Activated T-helper 1 cell treated with Interleukin-2 at 50 U/mL for 16 hours (primary cell): ENCODE results near the gene RRAS2.
"Not testable (repeated sequence)": the region's sequence is repeated elsewhere in the genome, so short reads cannot be mapped to it uniquely, and the experiment has no call there.

Experiments used
- DNase-seq: peaks from one replicate; pipeline ENCODE4 v3.0.0-alpha.2; 2020; ENCODE audit warnings: low read depth

Gene RRAS2

DNA sequence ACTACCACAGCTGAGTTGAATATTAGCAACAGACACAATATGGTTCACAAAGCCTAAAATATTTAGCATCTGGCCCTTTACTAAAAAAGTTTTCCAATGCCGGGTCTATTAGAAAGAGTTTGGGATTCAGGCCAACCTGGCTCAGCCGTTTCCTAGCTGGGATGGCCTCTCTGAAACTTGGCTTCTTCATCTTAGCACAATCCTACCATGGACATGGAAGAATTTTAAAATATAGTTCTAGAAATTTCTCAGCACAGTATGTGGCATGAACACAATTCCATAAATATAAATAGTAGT is 103.8 kb downstream of the RRAS2 start:
- DNase-seq: no peak

DNA sequence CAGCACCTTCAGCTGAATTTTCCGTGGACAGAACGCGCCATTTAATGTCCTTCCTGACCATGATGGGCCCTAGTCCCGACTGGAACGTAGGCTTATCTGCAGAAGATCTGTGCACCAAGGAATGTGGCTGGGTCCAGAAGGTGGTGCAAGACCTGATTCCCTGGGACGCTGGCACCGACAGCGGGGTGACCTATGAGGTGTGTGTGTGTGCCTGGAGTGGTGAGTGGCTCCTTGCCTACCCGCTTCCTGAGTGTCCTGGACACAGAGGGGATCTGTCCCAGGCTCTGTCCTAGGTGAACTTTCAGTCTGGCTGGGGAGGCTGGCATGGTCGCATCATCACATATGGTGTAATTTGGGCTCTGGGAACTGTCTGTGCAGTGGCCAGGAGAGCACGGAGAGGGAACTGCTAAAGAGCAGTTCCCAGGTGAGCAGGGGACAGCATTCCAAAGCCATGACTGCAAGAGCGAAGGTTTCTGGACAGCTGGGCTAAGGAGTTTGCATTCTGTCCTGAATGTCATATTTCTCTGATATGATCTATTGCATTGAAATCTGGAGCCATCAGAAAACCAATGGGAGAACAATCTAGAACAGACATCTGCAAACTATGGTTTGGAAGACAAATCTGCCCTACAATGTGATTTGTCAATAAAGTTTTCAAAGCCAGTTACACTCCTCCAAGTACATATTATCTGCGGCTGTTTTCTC is 104.3 kb downstream of the RRAS2 start:
- no peak for DNase-seq

DNA sequence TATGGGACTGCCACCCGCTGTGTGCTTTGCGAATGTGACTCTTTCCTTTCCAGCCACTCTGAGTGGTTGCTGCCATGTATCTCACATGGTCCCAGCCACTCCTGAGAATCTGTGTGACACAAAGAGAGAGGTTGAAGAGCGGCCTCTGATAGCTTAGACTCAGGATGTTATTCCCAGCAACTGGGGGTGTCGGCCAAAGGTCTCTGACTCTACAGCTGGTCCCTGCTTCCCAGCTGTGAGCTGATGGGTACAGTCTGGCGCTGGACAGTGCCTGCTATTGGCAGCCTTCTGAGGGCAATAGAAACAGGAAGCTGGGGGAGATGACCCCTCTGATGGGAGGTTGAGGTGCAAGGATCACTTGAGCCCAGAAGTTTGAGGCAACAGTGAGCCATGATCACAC is 105.1 kb downstream of the RRAS2 start:
- no peak for DNase-seq

DNA sequence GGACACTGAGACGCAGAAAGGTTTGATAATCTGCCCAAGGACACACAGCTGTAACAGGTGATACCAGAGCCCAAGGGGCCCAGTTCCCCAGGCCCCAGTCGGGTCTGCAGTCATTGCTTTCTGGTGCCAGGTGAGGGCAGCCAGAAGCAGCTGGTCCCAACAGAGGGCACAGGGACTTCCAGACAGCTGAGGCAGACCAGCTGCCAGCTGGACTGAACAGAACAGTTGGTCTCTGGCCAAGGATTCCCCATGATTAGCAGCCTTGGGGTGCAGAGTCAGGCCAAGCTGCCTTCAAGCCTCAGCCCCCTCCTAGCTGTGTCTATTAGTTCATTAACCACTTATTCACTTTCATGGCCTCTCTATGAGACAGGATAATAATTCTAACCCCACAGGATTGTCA is 105.6 kb downstream of the RRAS2 start:
- DNase-seq: no peak

DNA sequence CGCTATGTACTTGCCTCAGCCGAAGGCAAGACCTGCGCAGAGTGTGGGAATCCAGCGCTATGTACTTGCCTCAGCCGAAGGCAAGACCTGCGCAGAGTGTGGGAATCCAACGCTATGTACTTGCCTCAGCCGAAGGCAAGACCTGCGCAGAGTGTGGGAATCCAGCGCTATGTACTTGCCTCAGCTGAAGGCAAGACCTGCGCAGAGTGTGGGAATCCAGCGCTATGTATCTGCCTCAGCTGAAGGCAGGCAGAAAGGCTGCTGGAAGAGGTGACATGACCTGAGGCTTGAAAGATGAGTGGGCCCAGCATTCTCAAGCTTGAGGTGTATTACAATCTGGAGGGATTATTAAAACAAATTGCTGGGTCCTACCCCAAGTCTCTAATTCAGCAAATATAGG is 106.5 kb downstream of the RRAS2 start:
- DNase-seq: not testable (repeated sequence)

DNA sequence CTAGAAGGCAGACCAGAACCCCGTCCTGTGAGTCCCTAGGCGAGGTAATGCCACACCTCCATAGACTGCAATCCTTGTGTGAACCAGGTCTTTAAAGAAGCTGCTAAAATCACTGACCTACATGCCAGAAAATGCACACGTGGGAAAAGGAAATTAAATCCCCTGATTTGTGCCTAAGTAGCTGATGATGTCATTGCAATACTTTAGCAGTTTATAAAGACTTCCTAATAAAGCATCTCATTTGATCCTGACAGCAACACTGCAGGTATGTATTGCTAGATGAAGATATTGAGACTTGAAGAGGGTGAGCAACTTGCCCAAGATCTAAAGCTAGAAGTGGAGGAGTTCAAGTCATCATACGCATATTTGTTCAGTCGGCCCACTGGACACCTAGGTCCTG is 107.2 kb downstream of the RRAS2 start:
- no peak for DNase-seq

DNA sequence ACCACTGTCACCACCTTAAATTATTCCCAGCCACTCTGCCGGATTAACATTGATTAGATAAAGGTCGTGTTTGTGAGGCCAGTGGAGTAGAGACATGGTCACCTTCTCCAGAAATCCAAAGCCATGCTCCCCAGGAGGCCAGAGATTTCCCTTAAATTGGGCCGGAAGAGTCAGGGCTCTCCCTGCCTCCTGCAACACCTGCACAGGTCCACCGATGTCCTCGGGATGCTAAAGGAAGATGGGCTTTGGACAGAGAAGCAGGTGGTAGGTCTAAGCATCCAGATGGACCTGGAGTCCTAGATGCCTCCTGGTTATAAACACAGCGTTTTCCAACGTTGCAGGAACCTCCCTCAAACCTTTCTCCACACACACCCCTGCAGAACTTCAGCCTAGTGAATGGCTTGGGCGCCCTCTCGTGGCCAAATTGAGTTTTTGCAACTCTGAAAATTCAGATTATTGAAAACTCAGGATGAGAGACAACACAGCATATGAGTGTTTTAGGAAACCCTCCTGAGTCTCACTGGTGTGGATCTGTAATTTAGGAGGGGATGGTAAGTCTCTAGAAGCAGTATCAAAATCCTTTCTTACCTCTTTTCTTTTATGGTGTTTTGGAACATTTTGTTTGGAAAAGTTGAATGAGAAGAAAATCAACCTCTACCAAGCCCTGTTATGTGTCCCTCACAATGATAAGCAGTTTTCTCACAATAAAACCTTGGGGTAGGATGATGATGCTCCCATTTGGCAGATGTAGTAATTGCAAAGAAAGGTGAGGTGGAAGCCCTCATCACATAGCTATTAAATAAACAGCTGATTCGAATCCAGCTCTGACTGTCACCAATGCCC is 109.6 kb downstream of the RRAS2 start:
- DNase-seq: peak; percentile 54

DNA sequence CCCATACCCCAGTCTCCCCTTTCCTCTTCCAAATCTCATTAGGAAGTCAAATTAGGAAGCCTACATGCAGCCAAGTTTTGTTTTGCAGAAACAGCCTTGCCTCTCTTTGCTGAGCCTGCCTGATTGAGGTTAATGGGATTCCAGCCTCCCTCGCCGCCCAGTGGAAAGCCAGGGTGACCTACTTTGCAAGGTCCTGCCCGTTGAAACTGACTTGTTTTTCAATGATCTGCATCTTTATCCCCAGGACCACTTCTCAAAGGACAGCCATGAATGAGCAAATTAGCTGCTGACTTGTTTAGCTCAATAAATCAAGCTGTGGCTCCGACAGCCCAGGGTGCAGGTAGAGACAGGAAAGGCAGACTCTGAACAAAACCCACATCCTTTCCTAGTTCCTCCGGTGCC is 110.4 kb downstream of the RRAS2 start:
- DNase-seq: no peak

DNA sequence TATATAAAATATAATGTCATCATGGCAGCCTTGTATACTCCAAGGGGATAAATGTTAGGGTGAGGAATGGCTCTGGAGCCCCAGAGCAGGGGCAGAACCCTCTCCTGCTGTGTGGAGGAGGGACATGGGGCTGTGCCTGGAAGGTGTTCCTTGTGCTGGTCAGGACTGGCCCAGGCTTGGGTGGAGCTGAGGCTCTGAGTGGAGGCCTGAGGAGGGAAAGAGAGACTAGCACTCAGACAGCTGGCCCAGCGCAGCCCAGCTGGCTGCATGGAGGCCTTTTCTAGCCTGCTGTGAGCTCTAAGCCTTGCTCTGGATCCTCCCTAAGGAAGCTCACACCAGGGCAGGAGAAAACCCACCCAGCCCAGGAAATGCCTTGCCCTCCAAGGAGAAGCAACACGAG is 113.5 kb downstream of the RRAS2 start:
- DNase-seq: no peak

DNA sequence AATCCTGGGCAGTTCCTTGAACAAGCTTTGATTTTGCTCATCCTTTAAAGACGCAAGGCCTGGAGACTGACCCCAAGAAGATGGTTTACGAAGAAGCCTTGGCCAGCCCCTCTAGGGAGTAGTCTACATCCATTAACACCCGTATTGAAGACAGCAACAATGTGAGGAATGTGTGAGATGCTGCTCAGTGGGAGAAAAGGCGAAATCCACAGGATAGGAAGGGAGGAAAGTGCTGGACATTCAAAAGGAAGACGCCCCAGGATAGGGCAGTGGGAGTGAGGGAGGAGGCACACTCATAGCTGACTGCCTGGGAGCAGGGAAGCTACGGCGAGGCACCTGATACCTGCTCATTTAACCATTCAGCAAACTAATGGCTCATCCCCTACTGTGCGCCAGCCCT is 114.1 kb downstream of the RRAS2 start:
- no peak for DNase-seq

DNA sequence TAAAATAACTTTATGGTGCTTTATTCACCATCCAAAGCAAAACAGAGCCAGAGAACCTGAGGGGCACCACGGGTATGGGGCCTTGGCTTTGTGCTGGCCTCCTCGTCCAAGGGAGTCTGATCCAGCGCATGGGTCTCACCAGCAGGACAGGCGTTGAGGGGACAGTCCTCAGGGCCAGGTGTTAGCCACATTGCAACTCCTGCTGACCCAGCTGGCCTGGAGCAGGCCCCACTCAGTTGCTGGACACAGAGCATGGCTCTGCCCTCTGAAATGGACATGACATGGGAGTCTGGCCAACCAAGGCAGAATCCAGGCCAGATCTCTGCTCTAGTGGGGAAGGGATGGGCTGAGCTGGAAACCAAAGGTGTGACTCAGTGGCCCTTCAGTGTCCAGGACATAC is 116.2 kb downstream of the RRAS2 start:
- no peak for DNase-seq

DNA sequence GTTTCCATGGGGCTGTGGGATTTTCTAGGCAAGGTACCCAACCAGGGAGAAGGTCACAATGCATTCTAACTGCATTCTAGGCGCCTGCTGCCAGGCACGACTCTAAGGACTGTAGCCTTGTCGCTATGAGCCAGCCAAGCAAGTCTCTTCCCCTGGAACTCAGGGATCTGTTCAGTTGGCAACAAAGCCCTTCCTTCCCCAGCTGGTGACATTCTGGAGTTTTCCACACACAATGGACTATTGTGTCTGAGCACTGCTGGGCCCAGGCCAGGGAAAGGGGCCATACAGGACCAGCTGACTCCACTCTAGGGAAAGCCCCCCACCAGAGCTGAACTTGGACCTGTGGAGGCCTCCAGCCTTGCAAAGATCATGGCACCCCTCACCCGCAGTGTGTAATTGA is 116.8 kb downstream of the RRAS2 start:
- DNase-seq: no peak

DNA sequence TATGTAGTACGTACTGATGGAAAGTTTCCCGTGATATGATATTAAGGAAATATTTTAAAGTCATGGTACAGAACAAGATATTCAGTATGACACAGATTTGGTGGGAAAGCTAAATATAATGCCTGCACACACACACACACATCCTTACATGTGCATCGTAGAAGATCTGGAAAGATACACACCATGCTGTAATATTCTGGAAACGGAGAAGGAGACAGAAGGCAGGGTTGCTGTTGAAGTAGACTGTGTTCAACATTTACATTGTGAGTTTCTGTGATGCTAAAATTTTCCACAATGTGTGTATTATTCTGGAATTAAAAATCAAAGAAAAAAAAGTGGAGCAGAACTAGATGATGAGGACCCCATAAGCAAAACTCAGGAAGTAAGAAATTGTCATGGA is 118.0 kb downstream of the RRAS2 start:
- DNase-seq: no peak

DNA sequence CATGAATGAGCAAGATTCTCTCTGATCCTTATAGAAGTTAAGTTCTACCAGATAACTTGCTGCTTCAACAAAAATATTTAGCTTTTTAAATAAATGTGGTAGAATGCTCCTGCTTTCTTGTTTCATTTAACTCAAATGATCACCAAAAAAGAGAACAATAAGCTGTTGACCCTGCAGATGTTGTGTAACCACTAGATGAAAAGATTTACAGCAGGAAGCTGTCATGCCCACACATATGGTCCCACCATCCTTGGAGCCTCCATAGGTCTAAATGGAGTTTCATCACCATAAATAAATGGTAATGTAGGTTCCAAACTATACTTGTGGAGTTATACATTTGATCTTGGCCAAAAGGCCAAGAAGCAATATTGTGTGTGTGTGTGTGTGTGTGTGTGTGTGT is 118.8 kb downstream of the RRAS2 start:
- DNase-seq: no peak

DNA sequence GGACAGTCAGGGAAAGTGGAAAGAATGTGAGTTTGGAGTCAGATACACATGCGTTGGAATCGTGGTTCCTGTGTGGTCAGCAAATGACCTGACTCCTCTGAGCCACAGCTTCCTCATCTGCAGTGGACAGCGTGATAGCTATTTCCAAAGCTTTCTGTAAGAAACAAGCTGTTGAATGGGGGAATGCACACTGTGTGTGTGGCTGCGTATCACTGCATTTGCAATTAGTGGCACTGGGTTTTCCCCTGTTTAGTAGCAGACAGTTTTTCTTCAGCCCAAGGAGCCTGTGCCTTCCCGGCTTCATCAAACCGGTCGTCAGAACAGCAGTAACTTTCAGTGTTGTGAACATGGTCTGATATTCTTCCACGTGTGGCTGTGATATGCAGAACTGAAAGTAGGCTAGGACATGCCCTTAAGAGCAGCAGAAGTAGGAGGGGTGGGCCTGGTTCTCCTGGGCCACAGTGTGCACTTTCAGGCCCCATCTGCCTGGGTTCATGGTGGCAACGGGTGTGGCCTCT is 121.5 kb downstream of the RRAS2 start:
- no peak for DNase-seq

DNA sequence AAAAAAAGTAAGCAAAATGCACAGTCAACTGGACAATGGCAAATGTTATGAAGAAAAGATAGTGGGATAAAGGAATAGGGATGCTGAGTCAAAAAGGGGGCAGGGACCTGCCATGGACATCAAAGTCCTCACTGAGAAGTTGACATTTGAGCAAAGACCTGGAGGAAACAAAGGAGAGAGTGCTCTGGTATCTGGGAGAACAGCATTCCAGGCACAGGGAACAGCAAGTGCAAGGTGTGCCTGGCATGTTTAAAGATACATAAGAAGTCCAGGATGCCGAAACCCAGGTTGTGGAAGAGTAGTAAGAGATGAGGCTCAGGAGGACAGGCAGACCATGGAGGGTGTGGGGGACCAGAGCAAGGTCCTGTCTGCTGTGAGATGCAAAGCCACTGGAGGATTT is 123.3 kb downstream of the RRAS2 start:
- no peak for DNase-seq

DNA sequence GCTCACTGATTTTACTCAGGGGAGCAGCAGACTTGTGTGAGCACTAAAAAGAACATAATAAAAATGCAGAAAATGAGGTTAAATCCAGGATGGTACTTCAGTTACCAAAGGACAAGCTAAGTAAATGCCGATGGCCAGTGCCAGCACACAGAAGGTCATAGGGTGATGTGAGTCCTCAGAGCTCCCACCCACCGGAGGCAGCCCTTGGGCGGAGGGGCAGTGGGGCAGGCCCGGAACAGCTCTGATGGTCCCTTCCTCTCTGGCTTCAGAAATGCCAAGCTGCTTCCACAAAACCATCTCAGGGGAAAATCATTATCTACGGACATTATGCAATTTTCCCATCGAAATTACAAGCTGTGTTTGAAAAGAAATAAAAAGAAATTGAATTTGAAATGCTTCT is 124.5 kb downstream of the RRAS2 start:
- DNase-seq: no peak

DNA sequence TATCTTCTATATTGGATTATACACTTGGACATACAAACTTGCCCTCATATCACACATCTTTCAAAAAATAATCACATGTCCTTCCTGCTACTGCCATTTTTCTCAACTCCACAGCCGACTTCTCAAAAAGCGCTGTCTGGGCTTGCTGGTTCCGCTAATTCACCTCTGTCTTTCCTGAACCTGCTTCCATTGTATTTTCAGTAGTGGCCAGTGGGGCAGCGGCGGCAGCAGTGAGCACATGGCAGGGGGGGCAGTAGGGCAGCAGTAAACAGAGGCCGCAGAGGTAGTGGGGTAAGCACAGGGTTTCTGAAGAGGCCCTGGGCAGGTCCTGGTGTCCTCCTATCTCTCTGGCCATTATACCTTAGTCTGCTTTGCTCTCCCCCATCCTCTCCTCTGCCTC is 126.3 kb downstream of the RRAS2 start:
- DNase-seq: no peak

DNA sequence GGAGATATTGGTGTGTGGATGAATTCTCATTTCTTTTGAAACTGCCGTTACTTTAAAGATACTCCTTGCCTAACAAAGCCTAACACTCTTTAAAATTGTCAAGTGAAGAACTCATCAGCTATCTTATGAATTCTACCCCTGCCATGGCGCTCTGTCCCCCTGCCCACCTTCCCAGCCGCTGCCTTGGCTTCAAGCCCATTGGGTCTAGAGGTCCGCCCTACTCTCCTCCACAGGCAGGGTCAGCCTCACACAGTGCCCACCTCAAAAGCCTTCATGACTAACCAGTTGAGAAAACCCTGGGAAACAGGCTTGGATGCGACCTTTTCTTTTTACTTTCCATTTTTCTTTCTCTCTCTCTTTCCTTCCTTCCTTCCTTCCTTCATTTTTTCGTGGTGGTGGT is 128.6 kb downstream of the RRAS2 start:
- DNase-seq: no peak

DNA sequence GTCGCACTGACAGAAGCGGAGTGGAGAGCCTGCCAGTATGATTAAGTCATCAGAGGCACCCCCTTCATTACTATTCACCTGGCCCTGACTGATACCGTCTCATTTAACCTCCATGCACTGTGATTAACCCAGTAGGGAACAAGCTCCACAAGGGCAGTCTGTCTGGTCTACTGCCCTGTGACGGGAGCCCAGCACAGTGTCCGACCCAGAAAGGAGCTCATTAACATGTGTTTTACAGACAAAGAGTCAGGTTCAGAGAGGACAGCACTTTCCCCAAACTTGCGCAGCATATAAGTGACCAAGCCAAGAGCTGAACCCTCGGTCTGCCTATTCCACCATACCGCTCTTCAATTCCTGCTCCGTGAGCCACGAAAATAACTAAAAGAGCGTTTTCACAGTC is 129.5 kb downstream of the RRAS2 start:
- DNase-seq: no peak

DNA sequence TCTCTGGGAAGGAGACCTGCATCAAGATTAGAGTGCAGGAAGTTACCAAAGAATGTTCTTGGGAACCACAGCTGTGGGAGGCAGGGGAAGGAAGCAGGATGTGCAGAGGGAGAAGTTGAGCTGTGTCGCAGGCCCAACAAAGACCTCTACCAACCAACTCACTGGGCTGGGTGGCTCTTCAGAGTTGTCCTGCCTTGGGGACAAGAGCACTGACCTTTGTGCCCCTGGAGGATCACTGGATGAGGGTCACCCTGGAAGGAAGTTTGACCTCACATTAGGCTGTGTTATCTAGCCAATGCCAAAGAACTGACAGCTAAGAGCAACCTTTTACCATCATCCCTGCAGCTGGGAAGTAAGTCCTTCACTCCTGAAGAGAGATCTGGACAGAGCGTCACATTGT is 130.6 kb downstream of the RRAS2 start:
- no peak for DNase-seq
